HG03457 (cell line): ENCODE measurements around the gene MROH2A.

Experiments
- ATAC-seq: cut with Tn5 transposase; IDR thresholded peaks from one replicate; pipeline ENCODE4 v1.9.1; 2021; ENCODE audit warnings: moderate number of reproducible peaks; ENCODE audit not compliant: unreplicated experiment

MROH2A gene

GRCh38 chr2:233800208-233800607 lies 22.1 kb downstream of the MROH2A start:
- ATAC-seq, result no peak

DNA sequence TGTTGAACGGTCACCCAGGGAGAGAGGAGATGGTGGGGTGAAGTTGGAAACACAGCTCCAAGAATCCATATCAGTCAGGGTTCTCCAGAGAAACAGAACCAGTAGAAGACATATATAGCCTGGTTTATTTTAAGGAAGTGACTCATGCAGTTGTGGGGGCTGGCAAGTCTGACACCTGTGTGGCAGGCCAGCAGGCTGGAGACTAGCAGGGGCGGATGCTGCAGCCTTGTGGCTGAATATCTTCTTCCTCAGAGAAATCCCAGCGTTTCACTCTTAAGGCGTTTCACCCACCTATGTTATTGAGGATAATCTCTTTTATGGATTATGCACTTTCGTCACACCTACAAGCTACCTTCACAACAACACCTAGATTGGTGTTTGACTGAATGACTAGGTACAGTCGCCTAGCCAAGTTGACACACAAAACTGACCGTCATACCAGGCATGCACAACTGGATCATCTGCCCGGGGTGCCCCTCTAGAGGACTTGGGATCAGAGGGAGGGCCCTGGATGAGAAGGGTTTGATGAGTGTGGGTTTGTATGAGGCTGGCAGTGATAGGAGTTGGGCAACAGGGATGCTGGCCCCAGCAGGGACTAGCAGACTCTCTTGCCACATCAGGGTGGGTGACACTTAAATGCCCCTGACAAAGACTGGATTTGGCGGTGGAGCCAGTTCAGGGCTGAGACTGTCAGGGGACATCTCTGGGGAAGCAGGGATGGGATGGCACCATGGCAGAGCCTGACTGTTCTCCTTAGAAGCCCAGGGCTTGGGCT lies 23.4 kb downstream of the MROH2A start:
- ATAC-seq, result no peak

DNA sequence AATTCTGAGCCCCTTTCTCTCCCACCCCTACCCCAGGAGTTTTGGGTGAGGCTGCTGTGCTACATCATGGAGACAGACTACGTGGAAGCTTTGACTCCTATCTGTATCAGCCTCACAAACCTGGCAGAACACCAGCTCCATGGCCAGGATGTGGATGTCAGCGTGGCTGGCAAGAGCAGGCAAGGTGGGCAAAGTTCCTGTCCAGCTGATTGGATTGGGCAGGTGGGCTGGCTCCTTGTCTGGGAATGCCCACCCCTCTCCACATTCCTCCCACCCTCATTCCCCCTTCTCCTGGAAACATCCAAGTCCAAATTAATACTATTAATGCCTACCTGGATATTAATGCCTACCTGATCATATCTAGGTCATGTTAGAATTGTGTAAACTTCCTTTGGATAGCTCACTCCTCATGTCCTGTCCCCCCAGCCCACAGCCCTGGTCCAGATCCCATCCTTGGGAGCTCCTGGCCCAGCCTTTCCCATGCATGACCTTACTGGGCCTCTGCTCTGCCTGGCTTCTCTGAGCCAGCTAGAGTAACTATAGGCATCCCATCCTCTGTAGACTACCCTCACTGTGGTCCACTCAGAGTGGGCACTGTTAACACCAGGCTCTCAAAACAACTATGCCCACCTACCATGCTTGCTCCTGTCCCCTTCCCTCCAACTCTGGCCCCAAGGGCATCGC lies 24.1 kb downstream of the MROH2A start:
- ATAC-seq, result no peak

GRCh38 chr2:233803292-233803911 lies 25.3 kb downstream of the MROH2A start:
- ATAC-seq, result no peak

DNA sequence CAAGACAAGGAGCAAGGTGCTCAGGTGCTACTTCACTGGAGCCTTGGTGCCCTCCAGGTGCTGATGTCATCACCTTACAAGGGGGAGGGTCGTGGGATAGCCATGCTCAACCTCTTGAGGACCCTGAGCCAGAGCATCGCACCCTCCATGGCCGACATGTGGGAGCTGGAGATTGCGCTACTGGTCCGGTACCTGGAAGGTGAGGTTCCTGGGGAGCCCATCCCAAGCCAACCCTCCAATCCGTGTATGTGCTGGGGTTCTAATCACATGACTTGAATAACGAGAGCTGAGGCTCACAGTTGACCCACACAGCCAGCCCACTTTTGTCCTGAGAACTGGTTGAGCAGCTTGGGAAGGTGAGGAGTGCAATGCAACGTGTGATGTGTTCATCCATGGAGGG lies 25.9 kb downstream of the MROH2A start:
- ATAC-seq, result no peak

DNA sequence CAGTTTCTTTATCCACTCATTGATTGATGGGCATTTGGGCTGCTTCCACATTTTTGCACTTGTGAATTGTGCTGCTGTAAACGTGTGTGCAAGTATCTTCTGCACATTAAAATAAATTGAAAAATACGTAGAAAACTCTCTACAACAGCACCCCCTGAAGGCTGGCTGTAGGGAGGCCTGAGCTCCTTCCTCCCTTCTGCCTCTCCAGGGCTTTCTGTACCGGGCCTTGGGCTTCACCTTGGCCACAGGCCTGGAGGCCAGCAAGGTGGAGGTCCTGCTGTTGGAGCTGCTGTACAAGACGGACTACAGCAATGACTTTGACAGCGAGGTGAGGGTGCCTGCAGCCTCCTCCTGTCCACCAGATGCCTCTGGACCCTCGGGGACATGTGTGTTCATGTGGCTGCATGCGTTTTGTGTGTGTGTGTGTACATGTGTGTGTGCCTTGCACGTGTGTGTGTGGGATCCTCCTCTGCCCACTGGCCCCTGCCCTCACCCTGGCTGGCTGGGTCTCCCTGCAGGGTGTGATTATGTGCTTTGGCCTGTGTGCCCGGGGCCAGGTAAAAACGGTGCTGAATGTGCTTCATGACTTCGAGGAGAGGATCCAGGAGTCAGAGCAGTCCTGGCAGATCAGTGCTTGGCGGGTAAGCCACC lies 29.2 kb downstream of the MROH2A start:
- no peak for ATAC-seq

DNA sequence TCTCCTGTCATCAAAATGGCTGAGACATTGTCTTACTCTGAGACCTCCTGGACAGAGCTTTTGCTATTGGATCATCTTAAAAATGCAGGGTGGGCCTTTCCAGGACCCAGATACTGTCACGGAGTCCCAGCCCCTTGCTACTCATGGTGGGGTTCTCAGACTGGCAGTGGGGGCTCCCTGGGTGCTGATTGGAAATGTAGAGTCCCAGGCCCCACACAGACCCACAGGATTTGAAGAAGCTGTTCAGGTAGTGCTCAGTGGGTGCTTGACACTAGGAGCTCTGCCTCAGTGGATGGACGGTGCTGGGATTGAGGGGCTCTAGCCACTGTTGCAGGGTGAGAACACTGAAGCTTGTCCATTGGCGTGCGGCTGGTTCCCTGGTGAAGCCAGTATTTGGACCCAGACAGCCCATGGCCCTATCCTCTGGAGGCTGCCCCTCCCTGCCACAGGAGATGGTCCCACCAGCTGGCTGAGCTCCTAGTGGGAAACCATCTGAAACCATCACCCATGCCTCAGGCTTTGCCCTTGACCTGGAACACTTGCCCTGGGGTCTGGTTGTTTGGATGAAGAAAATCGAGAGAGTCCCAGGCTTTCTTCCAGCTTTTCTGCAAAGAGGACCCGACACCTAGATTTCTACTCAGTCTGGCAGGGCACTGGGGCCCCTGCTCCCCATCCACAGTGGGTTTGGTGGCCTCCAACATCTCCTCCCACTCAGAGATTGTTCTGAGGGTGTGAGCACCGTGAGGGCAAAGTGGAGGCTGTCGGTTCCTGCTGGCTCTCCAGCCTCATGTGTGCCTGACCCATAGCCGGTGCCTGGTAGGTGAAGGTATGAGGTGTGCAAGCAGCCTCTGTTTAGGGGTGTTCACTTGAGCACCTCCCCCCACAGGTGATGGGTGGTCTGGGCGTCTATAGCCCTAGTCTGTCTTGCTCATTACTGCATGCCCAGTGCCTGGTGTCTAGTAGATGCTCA lies 30.1 kb downstream of the MROH2A start:
- no peak for ATAC-seq

DNA sequence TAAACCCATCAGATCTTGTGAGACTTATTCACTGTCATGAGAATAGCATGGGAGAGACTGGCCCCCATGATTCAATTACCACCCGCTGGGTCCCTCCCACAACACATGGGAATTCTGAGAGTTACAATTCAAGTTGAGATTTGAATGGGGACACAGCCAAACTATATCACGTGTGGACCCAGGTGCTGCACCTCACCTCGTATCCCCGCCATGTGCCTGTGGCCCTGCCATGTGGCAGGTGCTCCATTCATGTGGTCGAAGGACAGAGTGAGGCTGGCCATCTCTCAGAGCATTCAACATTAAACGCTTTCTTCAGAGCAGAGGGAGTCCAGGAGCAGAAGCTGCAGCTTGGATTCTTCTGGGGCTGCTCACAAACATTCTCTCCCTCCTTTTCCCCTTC lies 32.3 kb downstream of the MROH2A start:
- ATAC-seq, result no peak

DNA sequence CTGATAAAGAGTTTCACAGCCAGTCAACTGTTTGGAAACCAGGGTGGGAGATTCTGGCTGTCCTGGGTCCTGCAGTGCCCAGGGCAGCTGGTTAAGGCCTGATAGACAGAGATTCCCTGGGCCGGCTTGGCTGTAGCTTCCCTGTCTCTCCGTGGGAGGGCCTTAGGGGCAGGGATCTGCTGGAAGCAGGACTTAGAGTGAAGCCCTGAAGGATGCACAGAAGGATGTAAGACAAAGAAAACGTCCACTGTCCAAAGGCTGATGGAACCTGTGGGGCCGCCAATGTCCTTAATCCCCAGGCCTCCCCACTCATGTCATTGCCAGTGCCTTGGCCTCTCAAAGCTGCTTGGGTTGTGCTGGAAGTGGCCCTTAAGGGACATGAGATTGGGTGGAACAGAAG lies 33.0 kb downstream of the MROH2A start:
- no peak for ATAC-seq

DNA sequence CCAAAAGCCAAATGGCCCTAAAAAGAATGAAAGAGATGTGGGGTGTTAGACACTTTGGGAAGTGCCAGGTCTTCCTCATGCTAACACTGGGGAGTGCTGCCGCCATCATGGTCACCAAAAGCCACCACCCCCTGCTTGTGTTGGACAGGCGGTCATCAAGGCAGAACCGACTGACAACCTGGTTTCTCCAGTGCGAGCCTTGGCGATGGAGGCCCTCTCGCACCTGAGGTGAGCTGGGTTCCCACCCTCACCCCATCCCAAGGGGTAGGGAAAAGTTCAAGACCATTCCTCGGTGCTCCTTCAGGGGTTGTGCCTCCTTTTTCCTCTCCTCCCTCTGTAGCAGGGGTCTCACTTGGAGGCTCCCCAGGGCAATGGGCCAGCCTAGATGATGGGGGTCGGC lies 33.6 kb downstream of the MROH2A start:
- ATAC-seq, result no peak

DNA sequence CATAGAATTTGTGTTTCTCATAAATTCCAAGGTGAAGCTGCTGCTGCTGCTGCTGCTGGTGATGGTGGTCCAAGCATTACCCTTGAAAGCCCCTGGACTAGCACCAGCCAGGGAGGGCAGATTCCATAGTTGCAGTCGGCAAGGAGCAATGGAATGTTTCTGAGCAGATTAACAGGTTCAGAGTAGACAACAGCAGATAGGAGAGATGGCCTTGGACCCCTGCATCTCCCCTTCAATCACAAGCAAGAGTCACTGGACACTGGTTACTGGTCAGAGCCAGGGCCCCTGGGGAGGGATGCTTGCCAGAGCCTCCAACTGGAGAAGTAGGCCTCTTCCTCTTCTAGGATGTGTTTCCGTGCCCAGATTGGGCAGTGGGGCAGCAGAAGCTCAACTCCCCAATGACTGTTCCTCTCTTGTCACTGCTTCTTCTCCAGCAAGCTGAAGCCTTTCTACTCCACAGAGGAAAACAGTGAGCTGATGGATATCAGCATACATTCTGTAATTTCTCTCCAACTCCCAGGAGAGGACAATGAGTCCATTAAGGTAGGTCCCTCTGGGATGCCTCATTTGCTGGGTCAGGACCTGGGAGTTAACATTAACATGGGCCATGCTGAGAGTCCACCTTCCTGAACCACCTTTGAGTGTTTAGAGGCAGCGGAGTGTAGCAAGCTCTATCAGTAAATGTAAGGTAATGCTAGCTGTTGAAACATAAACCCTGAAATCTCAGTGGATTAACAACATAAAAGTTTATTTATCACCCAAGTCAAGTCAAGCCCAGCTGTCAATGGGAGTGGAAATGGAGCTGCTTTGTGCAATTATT lies 35.3 kb downstream of the MROH2A start:
- no peak for ATAC-seq

GRCh38 chr2:233814056-233814835 lies 36.1 kb downstream of the MROH2A start:
- no peak for ATAC-seq

GRCh38 chr2:233815861-233816260 lies 37.7 kb downstream of the MROH2A start:
- no peak for ATAC-seq

DNA sequence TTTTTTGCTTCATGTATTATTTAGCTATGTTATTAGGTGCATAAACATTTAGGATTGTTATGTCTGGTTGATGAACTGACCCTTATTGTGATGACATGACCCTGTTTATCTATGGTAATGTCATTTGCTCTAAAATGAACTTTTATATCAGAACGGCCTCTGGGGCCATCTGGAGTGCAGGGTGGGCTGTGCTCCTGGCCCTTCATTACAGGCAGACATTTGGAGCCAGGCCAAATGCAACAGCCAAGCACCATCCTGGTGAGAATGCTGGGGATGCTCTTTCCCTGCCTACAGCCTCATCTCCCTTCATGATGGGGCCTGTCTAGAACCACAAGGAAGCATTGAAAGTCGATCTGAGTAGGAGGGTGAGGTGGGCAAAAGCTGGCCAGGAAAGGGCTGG lies 38.2 kb downstream of the MROH2A start:
- no peak for ATAC-seq

- ATAC-seq, result no peak
These were observed 38.6 kb downstream of the MROH2A start for GRCh38 chr2:233816771-233817170.

GRCh38 chr2:233817361-233817911 lies 39.3 kb downstream of the MROH2A start:
- ATAC-seq, result no peak

DNA sequence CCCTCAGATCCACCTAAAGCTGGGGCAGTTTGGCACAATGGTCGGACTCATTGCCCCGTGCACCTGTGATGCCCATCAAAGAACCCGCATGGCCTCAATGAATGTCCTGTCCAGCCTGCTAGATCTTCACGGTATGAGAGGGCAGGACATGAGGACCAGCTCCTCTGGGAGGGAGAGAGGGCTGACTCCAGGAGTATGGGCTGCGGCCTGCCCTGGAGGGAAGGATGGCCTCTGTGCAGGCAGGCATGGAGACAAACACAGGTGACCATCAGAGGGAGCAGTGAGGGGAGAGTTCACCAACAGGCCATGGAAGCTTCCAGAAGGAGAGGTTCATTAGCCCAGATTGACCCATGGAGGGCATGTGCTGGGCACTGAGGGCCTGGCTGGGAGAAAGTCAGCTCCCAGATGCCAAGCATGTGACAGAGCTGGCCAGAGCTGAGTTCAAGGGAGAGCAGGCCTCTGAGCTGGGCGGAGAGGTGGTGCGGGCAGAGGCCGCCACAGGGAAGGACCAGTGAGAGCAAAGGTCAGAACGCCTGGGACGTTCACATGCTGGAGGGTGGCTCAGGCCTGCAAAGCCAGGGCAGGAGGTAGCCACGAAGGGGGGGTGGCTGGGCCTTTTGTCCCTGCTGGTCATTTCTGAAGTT lies 40.0 kb downstream of the MROH2A start:
- no peak for ATAC-seq
